GM12878 (cell line): ENCODE results near the gene PARP1. TPM values are rescaled to one million over a fixed set of nuclear protein-coding genes. Genes with fewer than 3 reads are reported as not detected.

Experiments
- ATAC-seq: fragments of 200-7000 bp; cut with Tn5 transposase; 3 replicates; pipeline ENCODE4 v1.9.1; 2020; ENCODE audit warnings: mild to moderate bottlenecking, moderate library complexity
- BruUV-seq: library from RNA; stranded (reverse); fragments of 400-500 nt; replicated peaks from 2 replicates; lab custom pipeline; 2021; lab: Mats Ljungman, UMichigan
- CTCF ChIA-PET: fragments of 300-600 bp; sonication (Branson Sonifier 250); formaldehyde crosslinking; extraction: SDS; loops from one replicate; lab custom pipeline; 2021; ENCODE audit warnings: inconsistent platforms; lab: Yijun Ruan, JAX
- POLR2A ChIA-PET: fragments of 350-600 bp; formaldehyde crosslinking; extraction: SDS; loops from one replicate; lab custom pipeline; 2021; ENCODE audit warnings: inconsistent platforms; lab: Charles Lee
- RAD21 ChIA-PET: fragments of 300-600 bp; sonication (Branson Sonifier 250); formaldehyde crosslinking; loops from one replicate; lab custom pipeline; 2023; ENCODE audit warnings: antibody characterized with exemption; ENCODE audit not compliant: unreplicated experiment; lab: Charles Lee
- SMC1A ChIA-PET: fragments of 300-600 bp; sonication (Branson Sonifier 250); formaldehyde crosslinking; loops from one replicate; lab custom pipeline; 2023; ENCODE audit not compliant: unreplicated experiment, uncharacterized antibody; lab: Charles Lee
- DNase-seq: peaks from one replicate; pipeline ENCODE4 v3.0.0-alpha.2; 2011; ENCODE audit warnings: low read depth, low spot score
- FAIRE-seq: peaks from 3 replicates; lab custom pipeline; 2011; peaks lifted over from hg19 to GRCh38; lab: Jason Lieb, UNC
- H2AFZ ChIP-seq: 2 replicates; pipeline ENCODE4 v1.6.0; 2011; ENCODE audit warnings: low read depth, low read length, control low read depth; ENCODE audit not compliant: control insufficient read depth
- H3K27ac ChIP-seq: 2 replicates; pipeline ENCODE4 v1.5.1; 2011; ENCODE audit warnings: control low read depth; ENCODE audit not compliant: control insufficient read depth, insufficient read depth
- H3K27me3 ChIP-seq, 2 experiments: replicated peaks in 1 of 2; 2 replicates each; pipeline versions ENCODE4 v1.6.0 to v1.6.1; 2011; ENCODE audit warnings: low read length in 1 of 2; ENCODE audit not compliant: control insufficient read depth in 2 of 2, insufficient read depth in 2 of 2
- H3K36me3 ChIP-seq, 2 experiments: 2 replicates each; pipeline ENCODE4 v1.5.1; 2011; ENCODE audit warnings: low read length in 1 of 2; ENCODE audit not compliant: control insufficient read depth in 2 of 2, insufficient read depth in 2 of 2
- H3K4me1 ChIP-seq: 2 replicates; pipeline ENCODE4 v1.6.1; 2011; ENCODE audit warnings: mild to moderate bottlenecking, low read length, moderate library complexity, mixed read lengths; ENCODE audit not compliant: control insufficient read depth, insufficient read depth
- H3K4me2 ChIP-seq: 2 replicates; pipeline ENCODE4 v1.6.0; 2011; ENCODE audit warnings: control low read depth; ENCODE audit not compliant: control insufficient read depth, insufficient read depth
- H3K4me3 ChIP-seq: fragments of 200-600 bp; sonication (generic); 2 replicates; pipeline ENCODE4 v1.5.1; 2016
- H3K79me2 ChIP-seq: 2 replicates; pipeline ENCODE4 v1.6.0; 2011; ENCODE audit warnings: low read length; ENCODE audit not compliant: control insufficient read depth, insufficient read depth
- H3K9ac ChIP-seq: 2 replicates; pipeline ENCODE4 v1.8.0; 2011; ENCODE audit warnings: low read length, control low read depth, mixed read lengths; ENCODE audit not compliant: control insufficient read depth, insufficient read depth
- H3K9me3 ChIP-seq: replicated peaks from 3 replicates; pipeline ENCODE4 v1.5.1; 2011; ENCODE audit warnings: mild to moderate bottlenecking, low read length; ENCODE audit not compliant: control insufficient read depth, insufficient read depth
- H4K20me1 ChIP-seq: 2 replicates; pipeline ENCODE4 v1.6.0; 2011; ENCODE audit not compliant: control insufficient read depth, insufficient read depth
- ESRRA ChIP-seq: IDR thresholded peaks from 2 replicates; pipeline ENCODE4 v1.6.1; 2012; ENCODE audit warnings: mild to moderate bottlenecking, low read length, improper control_type of control experiment
- PAX8 ChIP-seq: fragments of 450-650 bp; IDR thresholded peaks from 2 replicates; pipeline ENCODE4 v1.6.1; 2017; ENCODE audit warnings: mild to moderate bottlenecking, moderate library complexity
- SPI1 ChIP-seq: IDR thresholded peaks from 2 replicates; pipeline ENCODE4 v1.6.1; 2011; ENCODE audit warnings: low read depth, mild to moderate bottlenecking, low read length, moderate library complexity, borderline replicate concordance; ENCODE audit not compliant: insufficient read depth
- WGBS: methylation state at CpG from one replicate; pipeline ENCODE4 v1.1.6; 2016; ENCODE audit warnings: low lambda C conversion rate; ENCODE audit not compliant: insufficient replicate concordance, insufficient coverage; ENCODE audit errors: missing lambda C conversion rate; 5-methylcytosine and 5-hydroxymethylcytosine counted together
- in situ Hi-C: fragments of 300-500 bp; cut with MboI; formaldehyde crosslinking; loops from 9 replicates; pipeline ENCODE4 v1.14.3; 2018; ENCODE audit warnings: mixed read lengths
- intact Hi-C: fragments of 100-400 bp; cut with micrococcal nuclease; formaldehyde crosslinking; loops from one replicate; pipeline ENCODE4 v1.14.2; 2022; ENCODE audit not compliant: unreplicated experiment
- polyA plus RNA-seq, 11 experiments: library from polyadenylated mRNA; depleted of rRNA in 4 of 11; unstranded in 6 of 11; stranded (reverse) in 5 of 11; fragments of >200 nt; fragmentation: Nextera tagmentation in 4 of 11; fragmentation: Illumina TruSeq in 1 of 11; extraction: Ambion mirVana in 4 of 11; extraction: Trizol in 1 of 11; gene quantifications; 1 replicate in 1 of 11; 2 replicates in 10 of 11; pipeline versions ENCODE4 v1.2.1 to v1.2.3, GENCODE V29; 2011 to 2016; ENCODE audit warnings: inconsistent platforms in 2 of 11, missing spikeins in 2 of 11, low read depth in 1 of 11
- total RNA-seq, 4 experiments: library from RNA; depleted of rRNA in 3 of 4; stranded (reverse); fragments of >200 nt in 3 of 4; fragmentation: Illumina TruSeq in 1 of 4; extraction: Trizol in 1 of 4; gene quantifications; 2 replicates each; pipeline versions ENCODE4 v1.2.1 to v1.2.3, GENCODE V29; 2013 to 2021
- TF ChIP-seq, protein P1 (sequence below): IDR thresholded peaks from 2 replicates; pipeline ENCODE4 v1.6.1; 2011; ENCODE audit warnings: borderline replicate concordance, low read depth, mild to moderate bottlenecking, moderate library complexity, low read length; ENCODE audit not compliant: insufficient read depth, poor library complexity, severe bottlenecking

Gene PARP1
- total and polyA plus RNA-seq, 10 of the 15 experiments (the other 5 are each of a cell fraction or from before 2014, with no cell fraction given): 113 to 287 (median 265) TPM

- Histone ChIP-seq H2AFZ (no peak overlapping the region), H3K79me2 (peaks cover 7% of the 10 kb centered on the region), H3K4me2 (peak overlapping the region; percentile 39; the same call in 1 of the 2 replicates), H4K20me1 (no peaks in the 10 kb centered on the region), H3K4me3 (no peak overlapping the region), H3K27ac (0 out of 2 replicates have a peak overlapping the region, but pooled peaks have one; percentile 81), H3K36me3 (peaks cover 57 to 58% of the 10 kb centered on the region in 2 experiments), H3K4me1 (peaks cover 33% of the 10 kb centered on the region), H3K9ac (no peak overlapping the region), H3K9me3 (no peaks in the 10 kb centered on the region), H3K27me3 (no peaks in the 10 kb centered on the region)
- ATAC-seq: no peak
- ChIA-PET POLR2A (interaction anchor here (0.5 to 0.6 kb wide), 2 partner anchors 60 to 219 kb away, joined by 3 read pairs; no protein-coding TSS in a partner anchor), RAD21 (no interaction called here), CTCF (interaction anchor here (1.5 to 1.8 kb wide), 2 partner anchors 36 to 37 kb away, joined by 3 to 6 read pairs; no protein-coding TSS in a partner anchor), SMC1A (interaction anchor here (1.0 kb wide), 1 partner anchor 39 kb away, joined by 3 read pairs; the partner anchor contains the start of gene PARP1)
- 0 out of 2 replicates have a peak, but pooled peaks have one; percentile 29 for TF ChIP-seq SPI1
- no peak for TF ChIP-seq ESRRA
- BruUV-seq: no TSS peak
- DNase-seq: no peak
- intact Hi-C loops: no loop called here
- in situ Hi-C loops: no loop called here
- FAIRE-seq: no peak
- WGBS: 4% methylated on average over 6 of the region's 6 CpGs
Measured at GRCh38 chr1:226369110-226369509, 38.8 kb downstream of the PARP1 start.

GRCh38 chr1:226366290-226366689, 41.6 kb downstream of the PARP1 start:
- Histone ChIP-seq H3K4me1 (peaks cover 27% of the 10 kb centered on the region), H3K79me2 (peaks cover 7% of the 10 kb centered on the region), H2AFZ (no peak overlapping the region), H4K20me1 (no peaks in the 10 kb centered on the region), H3K27me3 (no peaks in the 10 kb centered on the region)
- no TSS peak for BruUV-seq
- ChIA-PET RAD21 (interaction anchor here (1.4 kb wide), 1 partner anchor 10 kb away, joined by 3 read pairs; no protein-coding TSS in a partner anchor), SMC1A (interaction anchor here (0.6 kb wide), 1 partner anchor 83 kb away, joined by 3 read pairs; no protein-coding TSS in a partner anchor)
- 95% methylated on average over 2 of the region's 2 CpGs for WGBS
- TF ChIP-seq, protein P1, sequence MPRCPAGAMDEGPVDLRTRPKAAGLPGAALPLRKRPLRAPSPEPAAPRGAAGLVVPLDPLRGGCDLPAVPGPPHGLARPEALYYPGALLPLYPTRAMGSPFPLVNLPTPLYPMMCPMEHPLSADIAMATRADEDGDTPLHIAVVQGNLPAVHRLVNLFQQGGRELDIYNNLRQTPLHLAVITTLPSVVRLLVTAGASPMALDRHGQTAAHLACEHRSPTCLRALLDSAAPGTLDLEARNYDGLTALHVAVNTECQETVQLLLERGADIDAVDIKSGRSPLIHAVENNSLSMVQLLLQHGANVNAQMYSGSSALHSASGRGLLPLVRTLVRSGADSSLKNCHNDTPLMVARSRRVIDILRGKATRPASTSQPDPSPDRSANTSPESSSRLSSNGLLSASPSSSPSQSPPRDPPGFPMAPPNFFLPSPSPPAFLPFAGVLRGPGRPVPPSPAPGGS: peak; percentile 53
- no peak for TF ChIP-seq PAX8
- TF ChIP-seq, all 136 proteins: peak for 1
- intact Hi-C loops (no loop called here), in situ Hi-C loops (no loop called here)
- DNase-seq: no peak
- Histone ChIP-seq H3K9me3 (no peaks in the 10 kb centered on the region), H3K36me3 (peaks cover 55 to 57% of the 10 kb centered on the region in 2 experiments), H3K27ac (no peak overlapping the region), H3K4me3 (no peak overlapping the region), H3K9ac (no peak overlapping the region), H3K4me2 (no peak overlapping the region)
- no peak for ATAC-seq
- POLR2A ChIA-PET: no interaction called here
- CTCF ChIA-PET: no interaction called here
- no peak for FAIRE-seq
